OCI-LY3 (cell line): ENCODE measurements around the gene SLC16A11.

Source experiments
- H2AFZ ChIP-seq: fragments of 200-600, 300-600 bp; shearing (Covaris generic); 2 replicates; pipeline ENCODE4 v1.6.0; 2014; ENCODE audit warnings: antibody characterized with exemption, low read depth, low read length
- H3K27ac ChIP-seq: fragments of 200-600, 300-600 bp; sonication (generic); 2 replicates; pipeline ENCODE4 v1.5.1; 2014; ENCODE audit warnings: mild to moderate bottlenecking, low read length, moderate library complexity, mixed read lengths
- H3K27me3 ChIP-seq: fragments of 200-600, 300-600 bp; sonication (generic); 2 replicates; pipeline ENCODE4 v1.6.1; 2014; ENCODE audit warnings: low read depth, low read length, mixed read lengths
- H3K36me3 ChIP-seq: fragments of 200-600, 300-600 bp; sonication (generic); replicated peaks from 2 replicates; pipeline ENCODE3; 2014; ENCODE audit warnings: low read depth, low read length, mixed read lengths
- H3K4me1 ChIP-seq: fragments of 300-600, 200-600 bp; sonication (generic); 2 replicates; pipeline ENCODE4 v1.6.1; 2014; ENCODE audit warnings: low read length, mixed read lengths
- H3K4me2 ChIP-seq: fragments of 200-600, 300-600 bp; sonication (generic); 2 replicates; pipeline ENCODE4 v1.6.1; 2014; ENCODE audit warnings: low read length, mixed read lengths
- H3K4me3 ChIP-seq: fragments of 300-600, 200-600 bp; sonication (generic); 2 replicates; pipeline ENCODE4 v1.5.1; 2014; ENCODE audit warnings: antibody characterized with exemption, mild to moderate bottlenecking, low read length, moderate library complexity
- H3K79me2 ChIP-seq: fragments of 300-600, 200-600 bp; shearing (Covaris generic); 2 replicates; pipeline ENCODE4 v1.6.1; 2014; ENCODE audit warnings: mild to moderate bottlenecking, low read length, mixed read lengths
- H3K9ac ChIP-seq: fragments of 300-600, 200-600 bp; shearing (Covaris generic); 2 replicates; pipeline ENCODE4 v1.6.0; 2014; ENCODE audit warnings: mild to moderate bottlenecking, low read length, moderate library complexity
- H3K9me3 ChIP-seq: fragments of 200-600, 300-600 bp; shearing (Covaris generic); 2 replicates; pipeline ENCODE4 v1.6.1; 2014; ENCODE audit warnings: low read length, mixed read lengths; ENCODE audit not compliant: insufficient read depth
- H4K20me1 ChIP-seq: fragments of 200-600, 300-600 bp; sonication (generic); 2 replicates; pipeline ENCODE4 v1.6.1; 2016; ENCODE audit warnings: low read length, mixed read lengths; ENCODE audit not compliant: insufficient read depth
- CTCF ChIP-seq: fragments of 200-600, 300-600 bp; sonication (generic); IDR thresholded peaks from 2 replicates; pipeline ENCODE4 v1.5.1; 2014; ENCODE audit warnings: antibody characterized with exemption, low read length, low read depth
- EZH2phosphoT487 ChIP-seq: fragments of 200-600 bp; shearing (Covaris generic); IDR thresholded peaks from 2 replicates; pipeline ENCODE4 v1.6.1; 2018; ENCODE audit warnings: antibody characterized with exemption, mixed run types, low read depth

Gene SLC16A11

GRCh38 chr17:7039832-7040231 is 4.1 kb downstream of the SLC16A11 start:
- no peak for TF ChIP-seq EZH2phosphoT487
- TF ChIP-seq CTCF, result no peak
- Histone ChIP-seq H3K4me2 (no peak overlapping the region), H3K27me3 (no peaks in the 10 kb centered on the region), H3K4me3 (no peak overlapping the region), H4K20me1 (no peaks in the 10 kb centered on the region), H3K27ac (no peak overlapping the region), H3K36me3 (no peaks in the 10 kb centered on the region), H3K79me2 (peaks cover 13% of the 10 kb centered on the region), H3K4me1 (peaks cover 6% of the 10 kb centered on the region), H3K9ac (no peak overlapping the region), H3K9me3 (no peaks in the 10 kb centered on the region), H2AFZ (no peak overlapping the region)

GRCh38 chr17:7038025-7038862 is 5.6 kb downstream of the SLC16A11 start:
- no peaks in the 10 kb centered on the region for H4K20me1 ChIP-seq
- H3K9ac ChIP-seq, result no peak overlapping the region
- no peak overlapping the region for H3K4me2 ChIP-seq
- H2AFZ ChIP-seq, result no peak overlapping the region
- peaks cover 7% of the 10 kb centered on the region for H3K4me1 ChIP-seq
- H3K36me3 ChIP-seq, result no peaks in the 10 kb centered on the region
- no peak overlapping the region for H3K4me3 ChIP-seq
- no peaks in the 10 kb centered on the region for H3K27me3 ChIP-seq
- H3K9me3 ChIP-seq, result no peaks in the 10 kb centered on the region
- H3K27ac ChIP-seq, result no peak overlapping the region
- peaks cover 13% of the 10 kb centered on the region for H3K79me2 ChIP-seq
- no peak for TF ChIP-seq EZH2phosphoT487
- TF ChIP-seq CTCF, result no peak

DNA sequence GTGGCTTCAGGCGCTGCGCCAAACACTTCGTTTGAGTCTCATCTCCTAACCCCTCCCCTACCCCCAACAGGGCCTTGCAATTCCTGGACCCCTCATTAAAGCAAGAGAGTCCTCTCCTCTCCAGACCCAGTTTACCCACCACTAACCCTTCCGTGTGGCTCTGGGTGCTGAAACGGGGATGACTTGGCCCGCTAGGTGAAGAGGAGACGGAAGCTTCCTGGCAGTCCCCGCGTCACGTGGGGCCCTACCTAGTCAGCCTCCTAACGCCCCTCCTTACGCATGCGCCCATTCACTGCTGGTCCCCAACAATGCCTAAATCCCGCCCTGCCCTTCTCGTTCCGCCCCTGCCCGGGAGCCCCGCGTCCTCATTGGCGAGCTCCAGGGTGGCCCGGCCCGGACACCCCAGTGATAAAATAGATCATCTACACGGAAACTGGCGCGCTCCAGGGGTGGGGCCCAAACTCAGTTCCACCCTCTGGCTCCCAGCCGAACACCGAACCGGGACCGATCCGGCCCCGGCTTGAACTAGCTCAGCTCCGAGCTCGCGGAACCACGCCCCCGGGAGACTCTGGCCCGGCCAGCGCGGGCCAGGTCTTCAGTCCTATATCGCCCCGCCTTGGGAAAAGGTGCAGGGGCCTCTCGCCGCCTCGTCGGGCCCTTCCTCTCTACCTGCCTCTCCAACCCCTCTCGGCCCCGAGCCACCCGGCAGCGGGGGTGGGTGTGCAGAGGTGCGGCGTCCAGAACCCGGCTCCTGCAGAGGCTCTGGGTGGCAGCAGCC is 8.1 kb downstream of the SLC16A11 start, which contains the start of gene SLC16A13:
Gene SLC16A13 (plus strand): TSS at position 425 of the 778 bp plus-strand sequence. CDS start 368 bp downstream, outside the sequence.
- peaks cover 13% of the 10 kb centered on the region for H3K79me2 ChIP-seq
- H2AFZ ChIP-seq, result peak within 1 kb of the TSS; percentile 28; the same call in 1 of the 2 replicates
- no peaks in the 10 kb centered on the region for H3K27me3 ChIP-seq
- H3K9me3 ChIP-seq, result no peaks in the 10 kb centered on the region
- H3K27ac ChIP-seq, result peak within 1 kb of the TSS; percentile 52
- peak within 1 kb of the TSS; percentile 91 for H3K4me3 ChIP-seq
- H3K36me3 ChIP-seq, result no peaks in the 10 kb centered on the region
- H3K4me1 ChIP-seq, result peaks cover 7% of the 10 kb centered on the region
- peak within 1 kb of the TSS; percentile 94 for H3K4me2 ChIP-seq
- no peaks in the 10 kb centered on the region for H4K20me1 ChIP-seq
- H3K9ac ChIP-seq, result peak within 1 kb of the TSS; percentile 82
- TF ChIP-seq CTCF, result no peak
- TF ChIP-seq EZH2phosphoT487, result no peak
